Measurements from ENCODE around the gene SORCS1.

DNA sequence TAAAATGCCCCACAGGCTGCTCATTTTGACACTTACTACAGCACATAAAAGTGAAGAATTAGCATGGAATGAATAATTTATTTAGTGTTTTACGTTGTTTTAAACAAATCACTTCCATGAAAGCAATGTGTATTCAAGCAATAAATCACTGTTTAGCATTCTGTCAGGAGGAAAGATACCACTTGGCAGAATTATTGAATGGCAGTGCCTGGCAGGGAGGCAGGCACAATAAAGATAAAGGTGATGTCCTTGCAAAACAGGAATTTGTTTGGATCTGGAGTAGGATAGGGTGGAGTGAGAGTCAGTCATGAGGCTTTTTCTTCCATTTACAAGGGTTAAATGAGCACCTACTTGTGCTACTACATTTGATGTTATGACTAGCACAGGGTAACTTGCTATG, 190.8 kb downstream of the SORCS1 start:
- TF ChIP-seq, protein P1, sequence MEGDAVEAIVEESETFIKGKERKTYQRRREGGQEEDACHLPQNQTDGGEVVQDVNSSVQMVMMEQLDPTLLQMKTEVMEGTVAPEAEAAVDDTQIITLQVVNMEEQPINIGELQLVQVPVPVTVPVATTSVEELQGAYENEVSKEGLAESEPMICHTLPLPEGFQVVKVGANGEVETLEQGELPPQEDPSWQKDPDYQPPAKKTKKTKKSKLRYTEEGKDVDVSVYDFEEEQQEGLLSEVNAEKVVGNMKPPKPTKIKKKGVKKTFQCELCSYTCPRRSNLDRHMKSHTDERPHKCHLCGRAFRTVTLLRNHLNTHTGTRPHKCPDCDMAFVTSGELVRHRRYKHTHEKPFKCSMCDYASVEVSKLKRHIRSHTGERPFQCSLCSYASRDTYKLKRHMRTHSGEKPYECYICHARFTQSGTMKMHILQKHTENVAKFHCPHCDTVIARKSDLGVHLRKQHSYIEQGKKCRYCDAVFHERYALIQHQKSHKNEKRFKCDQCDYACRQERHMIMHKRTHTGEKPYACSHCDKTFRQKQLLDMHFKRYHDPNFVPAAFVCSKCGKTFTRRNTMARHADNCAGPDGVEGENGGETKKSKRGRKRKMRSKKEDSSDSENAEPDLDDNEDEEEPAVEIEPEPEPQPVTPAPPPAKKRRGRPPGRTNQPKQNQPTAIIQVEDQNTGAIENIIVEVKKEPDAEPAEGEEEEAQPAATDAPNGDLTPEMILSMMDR (IDR thresholded peaks at IDR 0.05; ENCODE audit: low read length) = no peak
- no peak for TF ChIP-seq EZH2 (IDR thresholded peaks at IDR 0.05; ENCODE audit: borderline replicate concordance, low read length)
